Renal pelvis (tissue), 4 donors: ENCODE measurements around the gene TTC17. TPM values are rescaled to one million over a fixed set of nuclear protein-coding genes. Genes with fewer than 3 reads are reported as not detected.

Source experiments
- DNase-seq: peaks from one replicate; pipeline ENCODE4 v3.0.0-alpha.2; 2013
- polyA plus RNA-seq, 3 donors: library from polyadenylated mRNA; unstranded; fragments of 120-200 nt; gene quantifications; one replicate each; pipeline ENCODE4 v1.2.1, GENCODE V29; 2013; ENCODE audit not compliant: insufficient read length in 3 of 3

TTC17 gene
- polyA plus RNA-seq, 3 donors: 102 to 175 (median 166) TPM

GRCh38 chr11:43523632-43524031 is 164.9 kb downstream of the TTC17 start:
- DNase-seq: no peak

DNA sequence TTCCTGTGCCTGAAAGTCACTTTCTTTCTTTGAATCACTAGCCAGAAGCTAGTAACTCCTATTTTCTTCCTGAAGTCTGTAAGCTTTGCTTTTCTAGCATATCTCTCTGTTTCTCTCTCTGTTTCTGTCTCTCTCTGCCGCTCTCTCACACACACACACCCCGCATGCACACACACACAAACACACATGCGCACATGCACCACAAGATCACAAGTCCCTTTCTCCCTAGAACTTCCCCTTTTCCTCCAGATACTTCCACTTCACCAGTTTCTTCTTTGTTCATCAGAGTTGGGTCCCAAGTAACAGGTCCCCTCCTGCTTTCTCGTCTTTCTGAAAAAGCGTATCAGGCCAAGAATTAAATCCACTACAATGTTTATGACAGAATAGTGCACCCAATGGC is 173.3 kb downstream of the TTC17 start:
- no peak for DNase-seq

DNA sequence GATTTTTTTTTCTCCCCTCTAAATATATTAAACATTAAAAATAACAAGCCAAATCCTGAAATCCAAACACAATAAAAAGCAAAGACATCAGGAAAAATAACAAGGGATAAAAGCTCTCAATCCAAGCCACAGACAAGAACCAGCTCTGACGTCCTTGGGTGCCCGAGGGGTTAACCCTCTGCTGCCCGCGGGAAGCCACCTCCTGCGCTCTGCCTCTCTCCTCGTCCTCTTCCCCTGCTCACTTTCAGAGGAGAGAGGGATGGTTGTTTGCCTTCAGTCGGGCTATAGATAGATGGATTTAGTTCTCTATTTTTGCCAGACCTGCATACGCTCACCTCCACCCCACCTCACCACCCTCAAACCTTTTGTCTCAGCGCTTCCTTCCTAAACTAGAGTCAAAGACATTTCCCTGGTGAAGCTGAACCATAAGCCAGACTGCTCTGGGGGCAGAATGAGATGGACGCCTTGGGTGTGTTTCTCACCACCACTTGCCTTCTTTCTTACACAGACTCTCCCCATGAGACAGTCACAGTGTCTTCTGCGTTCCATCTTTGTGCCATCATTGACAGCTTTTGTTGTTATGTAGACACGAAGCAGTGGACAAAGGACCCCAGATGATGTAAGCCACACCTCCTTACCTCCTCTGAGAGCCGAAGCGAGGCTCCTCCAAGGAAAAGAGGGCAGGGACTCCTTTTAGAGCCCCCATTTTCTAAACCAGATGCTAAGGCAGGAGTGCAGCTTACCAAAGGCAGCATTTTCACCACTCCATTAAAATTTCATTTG is 179.3 kb downstream of the TTC17 start:
- DNase-seq: no peak

GRCh38 chr11:43541993-43542392 is 183.3 kb downstream of the TTC17 start:
- DNase-seq: no peak

- no peak for DNase-seq
Measured at GRCh38 chr11:43542750-43543712, 184.3 kb downstream of the TTC17 start.

Other genes starting within 250 kb of the TTC17 start
- 100 to 1,000 TPM; 108 to 125 (median 109) TPM for gene API5, start 46.9 kb upstream of the TTC17 start, polyA plus RNA-seq